HepG2 (cell line): Measurements from ENCODE around the gene SF3A2. TPM values are rescaled to one million over a fixed set of nuclear protein-coding genes. Genes with fewer than 3 reads are reported as not detected.

Experiments used
- AKAP8 ChIP-seq: sonication (generic); formaldehyde crosslinking; IDR thresholded peaks from 2 replicates; pipeline ENCODE4 v1.5.1; 2020; ENCODE audit warnings: mild to moderate bottlenecking, missing genetic modification reagents
- CBX2 ChIP-seq, 2 experiments: fragments of 200-600 bp in 1 of 2; sonication (generic); formaldehyde crosslinking in 1 of 2; IDR thresholded peaks; 2 replicates each; pipeline versions ENCODE4 v1.7.0 to v1.8.1; 2018 to 2022; ENCODE audit warnings: low read depth in 2 of 2, low read length in 1 of 2, mild to moderate bottlenecking in 1 of 2, missing genetic modification reagents in 1 of 2
- CERS6 ChIP-seq: sonication (generic); formaldehyde crosslinking; IDR thresholded peaks from 2 replicates; pipeline ENCODE4 v1.5.0; 2020; ENCODE audit warnings: missing genetic modification reagents
- HNRNPL ChIP-seq: fragments of 200-400 bp; formaldehyde crosslinking; IDR thresholded peaks from 2 replicates; pipeline ENCODE4 v1.6.1; 2017; ENCODE audit warnings: mild to moderate bottlenecking, low read depth, low read length
- KDM2A ChIP-seq: sonication (generic); formaldehyde crosslinking; IDR thresholded peaks from 2 replicates; pipeline ENCODE4 v1.4.0; 2020; ENCODE audit warnings: low read depth, missing genetic modification reagents, borderline replicate concordance
- MXI1 ChIP-seq: IDR thresholded peaks from 3 replicates; pipeline ENCODE4 v1.6.1; 2012; ENCODE audit warnings: low read depth, low read length, inconsistent platforms, borderline replicate concordance
- NFIB ChIP-seq: sonication (generic); formaldehyde crosslinking; IDR thresholded peaks from 2 replicates; pipeline ENCODE4 v1.9.0; 2021; ENCODE audit warnings: missing genetic modification reagents, mild to moderate bottlenecking, borderline replicate concordance
- PLRG1 ChIP-seq: fragments of 450-650 bp; conservative IDR thresholded peaks from 2 replicates; pipeline ENCODE4 v1.6.1; 2016
- SP5 ChIP-seq: IDR thresholded peaks from 2 replicates; pipeline ENCODE4 v1.6.1; 2016; ENCODE audit warnings: low read depth, borderline replicate concordance
- TBL1XR1 ChIP-seq: fragments of 150-350 bp; IDR thresholded peaks from 2 replicates; pipeline ENCODE4 v1.6.1; 2014; ENCODE audit warnings: borderline replicate concordance, low read length; ENCODE audit not compliant: partially characterized antibody
- TRIM22 ChIP-seq: fragments of 450-650 bp; IDR thresholded peaks from 2 replicates; pipeline ENCODE4 v1.6.1; 2017
- ZNF318 ChIP-seq: sonication (generic); formaldehyde crosslinking; IDR thresholded peaks from 2 replicates; pipeline ENCODE4 v1.4.0; 2020; ENCODE audit warnings: mild to moderate bottlenecking, missing genetic modification reagents
- ZNF709 ChIP-seq: sonication (generic); formaldehyde crosslinking; IDR thresholded peaks from 2 replicates; pipeline ENCODE4 v1.5.0; 2020; ENCODE audit warnings: mild to moderate bottlenecking, missing genetic modification reagents
- polyA plus RNA-seq, 8 experiments: library from polyadenylated mRNA; depleted of rRNA in 3 of 8; stranded (reverse) in 7 of 8; unstranded in 1 of 8; fragments of >200 nt; fragmentation: Illumina TruSeq in 4 of 8; extraction: Trizol in 4 of 8; gene quantifications; 2 replicates each; pipeline versions ENCODE4 v1.2.1 to v1.2.3, GENCODE V29; 2011 to 2016; ENCODE audit warnings: low read depth in 4 of 8, missing spikeins in 1 of 8, mixed read lengths in 1 of 8; ENCODE audit not compliant: insufficient read depth in 1 of 8
- total RNA-seq, 5 experiments: library from RNA; depleted of rRNA; stranded (reverse); fragments of >200 nt; fragmentation: Illumina TruSeq; extraction: Trizol; gene quantifications; 2 replicates each; pipeline ENCODE4 v1.2.3, GENCODE V29; 2016; ENCODE audit warnings: low read depth in 1 of 5

The SF3A2 gene
- total and polyA plus RNA-seq, 2 of the 13 experiments (the other 11 are each of a cell fraction or from before 2014, with no cell fraction given): 8.6 to 8.8 TPM

- no peak for TF ChIP-seq ZNF318 (CRISPR knock-in tag)
- no peak; the same call in 2 of the 3 replicates for TF ChIP-seq MXI1
- TF ChIP-seq CERS6: peak; percentile 60; the same call in 1 of the 2 replicates
- no peak for TF ChIP-seq SP5 (CRISPR knock-in tag)
- TF ChIP-seq NFIB (CRISPR knock-in tag): no peak
- no peak for TF ChIP-seq PLRG1
- TF ChIP-seq KDM2A (CRISPR knock-in tag): no peak
- no peak for TF ChIP-seq ZNF709 (CRISPR knock-in tag)
- no peak for TF ChIP-seq TBL1XR1
- no peak for TF ChIP-seq TRIM22
- TF ChIP-seq CBX2 (IDR thresholded peaks at IDR 0.05; ENCODE audit: low read depth, low read length): no peak
- TF ChIP-seq CBX2 (CRISPR knock-in tag; IDR thresholded peaks at IDR 0.05; ENCODE audit: low read depth): no peak
- no peak for TF ChIP-seq AKAP8 (CRISPR knock-in tag)
- TF ChIP-seq HNRNPL: no peak
Measured at GRCh38 chr19:2252797-2253105, 16.1 kb downstream of the SF3A2 start (continued).
